PFSK-1 (cell line): Measurements from ENCODE around the gene ZNF101.

ENCODE experiments used
- FOXP2 ChIP-seq: optimal IDR thresholded peaks from 2 replicates; pipeline ENCODE3; 2011; ENCODE audit warnings: borderline replicate concordance, control low read depth, inconsistent platforms; ENCODE audit not compliant: insufficient read depth; ENCODE audit errors: extremely low read length, extremely low read depth
- POLR2AphosphoS5 ChIP-seq: IDR thresholded peaks from 2 replicates; pipeline ENCODE4 v1.6.1; 2012; ENCODE audit warnings: low read depth, mild to moderate bottlenecking, control low read depth, low read length, moderate library complexity
- REST ChIP-seq, 2 experiments: IDR thresholded peaks; 2 replicates each; pipeline versions ENCODE4 v1.6.1 to v1.8.0; 2011 to 2012; ENCODE audit warnings: low read depth in 2 of 2, low read length in 2 of 2, control low read depth in 1 of 2, inconsistent platforms in 1 of 2, mild to moderate bottlenecking in 1 of 2, moderate library complexity in 1 of 2; ENCODE audit not compliant: insufficient read depth in 1 of 2
- SIN3A ChIP-seq: IDR thresholded peaks from 2 replicates; pipeline ENCODE4 v1.6.1; 2012; ENCODE audit warnings: mild to moderate bottlenecking, low read length, moderate library complexity, borderline replicate concordance; ENCODE audit not compliant: insufficient read depth
- TAF1 ChIP-seq: IDR thresholded peaks from 2 replicates; pipeline ENCODE4 v1.6.1; 2012; ENCODE audit warnings: low read length, control low read depth, borderline replicate concordance; ENCODE audit not compliant: insufficient read depth

Gene ZNF101

GRCh38 chr19:19687090-19687489 is 18.5 kb downstream of the ZNF101 start:
- TF ChIP-seq REST (IDR thresholded peaks at IDR 0.05; ENCODE audit: insufficient read depth in 1 of 2, low read depth in 2 of 2, low read length in 2 of 2) (no peak), FOXP2 (no peak), SIN3A (no peak), TAF1 (no peak), POLR2AphosphoS5 (no peak)

GRCh38 chr19:19691683-19692082 is 23.0 kb downstream of the ZNF101 start:
- no peak for TF ChIP-seq SIN3A
- TF ChIP-seq FOXP2, result no peak

- TF ChIP-seq SIN3A, result no peak
- TF ChIP-seq FOXP2, result no peak
- TF ChIP-seq REST (IDR thresholded peaks at IDR 0.05; ENCODE audit: insufficient read depth in 1 of 2, low read depth in 2 of 2, low read length in 2 of 2), result no peak
- TF ChIP-seq TAF1, result no peak
- TF ChIP-seq POLR2AphosphoS5, result no peak
These were observed 27.7 kb downstream of the ZNF101 start for GRCh38 chr19:19696386-19696785.

- no peak for TF ChIP-seq REST (IDR thresholded peaks at IDR 0.05; ENCODE audit: insufficient read depth in 1 of 2, low read depth in 2 of 2, low read length in 2 of 2)
- no peak for TF ChIP-seq TAF1
- TF ChIP-seq SIN3A, result no peak
- no peak for TF ChIP-seq FOXP2
- TF ChIP-seq POLR2AphosphoS5, result no peak
These were observed 28.9 kb downstream of the ZNF101 start for GRCh38 chr19:19697589-19697988.

- no peak for TF ChIP-seq TAF1
- TF ChIP-seq SIN3A, result no peak
- no peak for TF ChIP-seq REST (IDR thresholded peaks at IDR 0.05; ENCODE audit: insufficient read depth in 1 of 2, low read depth in 2 of 2, low read length in 2 of 2)
- no peak for TF ChIP-seq POLR2AphosphoS5
- TF ChIP-seq FOXP2, result no peak
These were observed 36.2 kb downstream of the ZNF101 start for GRCh38 chr19:19704836-19705235.
